Forelimb muscle (tissue), 1 donor: ENCODE results near the gene WDFY2. TPM values are rescaled to one million over a fixed set of nuclear protein-coding genes. Genes with fewer than 3 reads are reported as not detected.
A peak's percentile ranks its signal among the peaks of the same experiment; 100 is the strongest.
"Not testable (repeated sequence)": the region's sequence is repeated elsewhere in the genome, so short reads cannot be mapped to it uniquely, and the experiment has no call there.

Experiments used
- DNase-seq: peaks from one replicate; pipeline ENCODE4 v3.0.0-alpha.2; 2013; ENCODE audit warnings: low read depth
- polyA plus RNA-seq: library from polyadenylated mRNA; unstranded; fragments of 120-200 nt; gene quantifications from one replicate; pipeline ENCODE4 v1.2.1, GENCODE V29; 2013; ENCODE audit not compliant: insufficient read length

Gene WDFY2
- polyA plus RNA-seq, 1 donor: 8.3 TPM

DNA sequence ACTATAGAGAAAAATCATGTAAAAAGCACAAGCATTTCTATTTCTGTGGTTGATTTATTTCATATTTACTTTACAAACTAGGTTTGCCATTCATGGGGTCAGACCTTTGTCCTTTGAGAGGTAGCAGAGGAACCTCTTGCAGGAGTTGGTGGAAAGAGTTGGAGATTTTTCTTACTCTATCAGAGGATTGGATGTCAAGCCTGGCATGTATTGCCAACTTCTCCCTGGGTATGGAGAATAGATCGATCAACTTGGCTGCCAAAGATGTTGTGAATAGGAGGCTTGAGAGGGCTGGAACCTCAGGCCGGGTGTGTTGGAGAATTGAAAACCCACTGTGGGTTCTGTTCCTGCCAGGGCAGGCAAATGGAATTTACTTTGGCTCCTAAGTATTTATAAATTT, 81.2 kb downstream of the WDFY2 start:
- DNase-seq: no peak

DNA sequence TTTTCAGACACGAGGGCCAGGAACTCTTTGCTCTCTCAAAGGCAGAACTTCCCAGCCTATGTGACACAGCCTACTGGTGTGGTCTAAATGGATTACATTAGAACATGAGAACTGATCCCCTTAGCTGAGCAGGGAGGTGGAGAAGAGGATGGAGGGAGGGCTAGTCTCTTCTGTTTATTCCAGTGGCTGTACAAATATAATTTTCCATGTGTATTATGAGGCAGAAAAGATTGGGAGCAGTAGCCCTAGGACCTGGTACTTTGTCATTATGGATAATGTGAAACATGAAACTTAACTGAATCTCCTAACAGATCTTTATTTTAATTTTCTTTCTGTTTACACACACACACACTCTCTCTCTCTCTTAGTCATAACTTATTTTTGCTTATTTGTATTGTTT, 82.1 kb downstream of the WDFY2 start:
- no peak for DNase-seq

DNA sequence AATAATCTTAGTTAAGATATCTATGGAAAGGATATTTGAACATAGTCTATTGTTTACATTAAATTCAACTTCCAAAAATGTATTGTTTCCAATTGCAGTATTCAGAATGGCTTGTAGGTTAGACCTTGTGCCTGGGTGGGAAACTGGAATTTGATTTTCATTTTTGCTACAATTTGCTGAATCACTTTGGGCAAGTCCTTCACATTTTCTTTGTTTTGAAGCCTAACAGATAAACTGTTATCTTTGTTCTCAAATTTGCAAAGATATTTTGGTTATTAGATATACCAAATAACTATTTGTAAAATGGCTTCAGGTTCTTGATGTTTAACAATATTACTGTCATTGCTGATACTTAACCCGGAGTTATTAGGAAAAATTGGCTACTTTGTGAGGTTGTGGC, 82.6 kb downstream of the WDFY2 start:
- DNase-seq: no peak

DNA sequence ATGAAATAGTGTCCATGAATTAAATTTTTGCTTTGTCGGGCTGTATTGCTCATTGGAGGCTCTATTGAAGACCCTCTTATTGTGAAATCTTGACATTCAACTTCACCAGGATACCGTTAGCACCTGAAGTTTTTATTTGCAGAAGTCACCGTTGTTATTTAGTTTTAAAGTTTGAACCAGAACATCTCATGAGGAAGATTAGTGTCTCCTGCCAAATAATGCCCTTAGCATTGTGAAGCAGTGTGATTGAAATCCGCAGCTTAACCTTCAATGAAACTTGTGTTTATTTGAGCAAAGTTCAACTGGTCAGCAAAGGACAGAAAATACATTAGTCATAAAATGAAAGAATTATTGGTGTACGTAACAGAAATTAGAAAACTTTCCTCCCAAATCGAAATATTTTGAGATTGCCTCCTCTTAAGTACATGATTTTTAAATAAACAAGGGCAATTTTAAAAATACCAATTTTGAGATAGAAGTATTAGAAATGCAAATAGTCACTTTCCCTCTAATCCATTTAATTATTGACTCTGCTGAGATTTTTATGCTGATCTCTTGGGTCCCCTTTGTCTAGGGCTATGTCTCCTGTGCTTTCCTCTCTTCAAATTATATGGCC, 84.4 kb downstream of the WDFY2 start:
- DNase-seq: no peak

DNA sequence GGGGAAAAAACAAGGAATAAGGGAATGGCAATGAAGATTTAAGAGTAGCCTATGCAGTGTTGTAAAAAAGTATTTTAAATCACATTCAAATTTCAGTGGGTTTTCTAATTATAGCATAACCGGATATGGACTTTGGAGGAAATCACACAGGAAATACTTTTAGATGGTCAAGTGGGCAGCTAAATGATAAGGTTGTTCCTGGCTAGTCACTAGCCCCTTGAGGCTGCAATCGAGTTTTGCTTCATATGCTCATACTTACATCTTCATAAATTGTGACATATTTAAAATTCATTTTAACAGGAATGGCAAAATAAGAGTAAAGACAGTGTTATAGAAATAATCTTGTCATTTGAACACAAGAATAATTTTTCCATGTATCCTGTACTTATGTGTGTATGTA, 88.9 kb downstream of the WDFY2 start:
- no peak for DNase-seq

DNA sequence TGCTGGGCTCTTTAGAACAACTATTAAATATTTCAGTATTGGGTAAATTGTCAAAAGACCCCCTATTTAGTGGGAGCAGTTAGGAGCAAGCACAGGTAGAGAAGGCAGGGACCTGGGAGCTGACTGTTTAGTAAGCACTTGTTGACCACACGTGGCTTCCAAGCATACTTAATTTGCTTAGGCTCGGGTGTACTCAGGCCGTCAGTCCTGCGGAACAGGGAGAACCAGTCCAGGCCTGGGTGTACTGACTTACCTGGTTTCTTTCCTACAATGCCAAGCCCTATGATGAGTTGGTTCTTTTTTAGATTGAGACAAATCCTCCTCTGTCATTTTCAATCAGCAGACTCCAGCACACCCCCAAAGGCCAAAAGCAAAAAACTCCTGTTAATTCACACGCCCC, 90.0 kb downstream of the WDFY2 start:
- DNase-seq: no peak

DNA sequence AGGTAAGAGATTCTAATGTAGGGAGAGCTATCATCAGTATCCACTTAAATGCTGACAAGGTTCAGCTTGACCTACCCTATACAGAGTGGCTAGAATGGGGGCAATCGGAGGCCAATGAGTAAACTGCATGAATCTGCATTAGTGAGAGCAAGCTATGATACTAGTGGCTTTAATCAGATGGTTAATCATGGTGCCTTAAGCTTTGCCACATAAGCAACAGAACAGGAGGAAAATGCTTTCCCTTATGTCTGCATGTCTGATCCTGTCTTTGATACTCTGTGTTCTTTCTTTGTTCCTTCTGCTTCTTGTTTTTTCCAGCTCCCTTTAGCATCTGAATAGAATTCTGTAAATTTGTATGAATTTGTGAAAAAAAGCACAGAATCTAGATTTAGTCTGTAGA, 91.1 kb downstream of the WDFY2 start:
- DNase-seq: no peak

DNA sequence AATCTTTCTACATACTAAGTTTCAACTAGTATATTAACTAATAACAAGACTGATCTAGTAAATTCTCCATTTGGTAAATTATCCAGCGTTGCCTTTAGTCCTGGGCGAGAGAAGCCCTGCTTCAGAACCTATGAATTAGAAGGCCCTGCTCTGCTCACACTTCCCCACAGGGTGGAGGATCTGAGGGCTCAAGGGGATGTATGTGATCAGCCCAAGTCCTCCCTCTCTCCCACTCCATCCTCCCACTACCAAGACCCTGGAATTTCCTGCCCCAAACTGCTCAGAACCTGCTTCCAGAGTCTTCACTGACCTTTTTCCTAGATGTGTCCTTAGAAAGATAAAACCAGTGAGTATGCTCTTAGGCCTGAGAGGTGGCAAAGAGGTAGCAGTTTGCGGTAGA, 91.6 kb downstream of the WDFY2 start:
- DNase-seq: no peak

DNA sequence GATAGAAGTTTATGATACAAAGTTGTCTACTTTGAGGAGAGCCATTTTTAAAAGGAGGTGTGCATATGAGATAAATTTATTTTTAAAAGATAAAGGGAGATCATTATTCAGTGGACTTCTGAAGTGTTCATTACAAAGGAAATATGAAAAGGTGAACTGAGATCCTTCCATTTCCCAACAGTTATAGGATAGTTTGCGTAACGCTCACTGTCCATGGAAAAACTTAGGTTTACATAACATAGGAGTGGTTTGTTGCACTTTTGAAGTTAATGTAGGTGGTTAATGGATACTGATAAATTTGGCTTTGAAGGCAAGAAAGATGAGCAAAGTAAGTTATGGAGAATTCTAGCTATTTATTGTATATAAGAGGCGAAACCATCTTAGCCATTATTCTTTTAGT, 92.5 kb downstream of the WDFY2 start:
- no peak for DNase-seq

DNA sequence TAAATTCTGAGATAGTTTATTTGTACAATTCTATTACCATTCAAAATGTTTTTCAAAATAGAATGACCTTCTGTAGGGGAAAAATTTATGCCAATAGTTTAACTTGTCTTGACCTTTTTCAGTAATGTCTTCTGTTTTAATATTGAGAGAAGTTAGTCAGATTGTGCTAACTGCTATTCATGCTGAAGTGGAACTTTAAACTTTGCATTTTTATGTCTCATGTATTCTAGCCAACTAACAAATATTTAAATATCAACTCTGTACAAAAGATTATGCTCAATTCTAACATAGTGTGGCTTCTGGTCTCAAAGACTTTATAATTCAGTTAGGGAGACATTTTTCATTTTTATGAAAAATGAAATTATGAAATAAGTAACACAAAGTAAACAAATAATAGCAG, 94.2 kb downstream of the WDFY2 start:
- DNase-seq: no peak

DNA sequence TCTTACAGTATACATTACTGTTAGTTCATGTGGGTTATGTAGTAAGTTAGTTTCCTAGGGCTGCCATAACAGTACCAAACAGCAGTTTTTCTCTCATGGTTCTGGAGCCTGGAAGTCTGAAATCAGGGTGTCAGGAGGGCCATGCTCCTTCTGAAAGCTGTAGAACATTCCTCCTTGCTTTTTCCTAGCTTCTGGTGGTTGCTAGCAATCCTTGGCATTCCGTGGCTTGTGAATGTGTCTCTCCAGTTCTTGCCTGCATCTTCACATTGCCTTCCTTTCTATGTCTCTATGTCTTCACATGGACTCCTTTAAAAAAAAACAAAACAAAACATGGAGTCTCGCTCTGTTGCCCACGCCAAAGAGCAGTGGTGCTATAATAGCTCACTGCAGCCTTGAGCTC, 95.4 kb downstream of the WDFY2 start:
- DNase-seq: no peak

DNA sequence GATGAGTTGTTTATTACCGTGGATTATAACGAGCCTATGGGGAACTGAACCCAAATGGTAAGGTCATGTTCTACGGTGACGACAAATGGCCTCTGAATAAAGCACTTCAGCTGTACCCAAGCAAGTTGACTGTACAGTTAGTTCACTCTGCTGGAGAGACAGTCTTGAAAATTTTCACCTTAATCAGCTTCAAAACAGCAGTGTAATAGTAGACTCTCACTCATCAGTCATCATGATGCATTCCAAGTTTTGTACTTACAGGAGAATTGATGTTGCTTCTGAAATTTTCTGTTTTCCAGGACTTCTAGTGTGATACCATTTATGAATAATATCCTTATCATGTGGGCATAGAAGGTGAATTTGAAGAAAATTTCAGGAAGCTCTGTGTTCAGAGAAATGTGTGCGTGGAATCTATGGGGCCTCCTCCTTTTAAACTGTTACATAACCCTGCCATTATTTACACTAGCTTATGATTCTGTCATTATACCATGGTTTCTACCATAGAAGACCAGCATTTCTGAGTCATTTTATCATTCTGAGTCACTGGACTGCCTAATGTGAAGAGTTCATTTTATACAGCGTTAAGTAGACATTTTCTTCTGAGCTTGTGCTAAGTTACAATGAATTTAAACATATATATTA, 96.9 kb downstream of the WDFY2 start:
- DNase-seq: no peak

DNA sequence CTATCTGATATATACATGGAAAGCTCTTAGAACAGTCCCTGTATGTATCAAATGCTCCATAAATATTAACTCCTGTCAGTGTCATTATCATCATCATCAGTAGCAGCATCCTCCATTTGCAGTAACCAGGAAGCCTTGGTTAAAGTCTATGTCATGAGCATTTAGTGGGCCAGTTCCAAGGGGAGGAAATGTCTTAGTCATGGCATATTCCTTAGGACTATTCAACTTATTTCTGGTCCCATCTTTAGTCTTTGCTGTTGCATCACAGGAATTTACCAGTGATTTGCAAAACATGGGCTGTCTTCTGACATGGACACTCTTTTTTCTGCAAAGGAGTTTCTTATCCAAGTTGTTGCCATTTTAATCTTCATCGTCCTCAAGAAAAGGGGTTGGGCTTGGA, 98.4 kb downstream of the WDFY2 start:
- no peak for DNase-seq

DNA sequence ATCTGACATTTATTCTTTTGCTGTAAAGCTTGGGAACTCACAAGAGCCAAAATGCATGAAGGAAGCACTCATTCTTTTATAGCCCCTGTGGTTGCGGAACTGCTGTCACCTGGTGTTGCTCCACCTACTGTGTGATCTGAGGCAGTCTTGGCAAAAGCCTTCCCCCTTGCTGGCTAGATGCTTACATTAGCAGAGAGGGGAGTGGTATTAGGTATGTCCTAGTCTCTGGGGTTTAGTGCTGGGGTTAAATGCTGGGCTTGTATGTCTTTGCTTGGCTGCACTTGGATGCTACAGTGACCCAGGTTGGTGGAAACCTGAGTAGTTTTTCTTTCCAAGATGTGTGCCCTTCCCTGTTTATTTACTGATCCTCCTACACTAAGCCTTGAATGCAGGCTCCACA, 99.3 kb downstream of the WDFY2 start:
- DNase-seq: no peak

DNA sequence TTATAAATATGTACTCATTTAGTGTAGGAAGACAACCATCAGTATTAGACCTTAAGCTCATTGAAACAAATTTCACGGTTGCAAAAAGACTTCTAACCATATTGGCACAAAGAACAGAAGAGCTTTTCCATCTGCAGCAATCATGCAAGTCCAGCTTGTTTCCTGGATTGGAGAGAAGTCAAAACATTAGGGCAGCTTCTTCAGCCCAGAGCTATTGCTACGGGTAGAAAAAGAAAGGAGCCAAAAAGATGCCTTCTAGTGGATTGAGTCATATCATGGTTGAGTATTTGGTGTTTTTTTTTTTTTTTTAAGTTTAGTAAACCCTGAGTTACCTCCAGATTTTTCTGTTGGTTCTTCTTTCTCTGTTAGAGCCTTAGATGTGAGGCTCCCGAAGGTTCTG, 99.8 kb downstream of the WDFY2 start:
- DNase-seq: no peak

DNA sequence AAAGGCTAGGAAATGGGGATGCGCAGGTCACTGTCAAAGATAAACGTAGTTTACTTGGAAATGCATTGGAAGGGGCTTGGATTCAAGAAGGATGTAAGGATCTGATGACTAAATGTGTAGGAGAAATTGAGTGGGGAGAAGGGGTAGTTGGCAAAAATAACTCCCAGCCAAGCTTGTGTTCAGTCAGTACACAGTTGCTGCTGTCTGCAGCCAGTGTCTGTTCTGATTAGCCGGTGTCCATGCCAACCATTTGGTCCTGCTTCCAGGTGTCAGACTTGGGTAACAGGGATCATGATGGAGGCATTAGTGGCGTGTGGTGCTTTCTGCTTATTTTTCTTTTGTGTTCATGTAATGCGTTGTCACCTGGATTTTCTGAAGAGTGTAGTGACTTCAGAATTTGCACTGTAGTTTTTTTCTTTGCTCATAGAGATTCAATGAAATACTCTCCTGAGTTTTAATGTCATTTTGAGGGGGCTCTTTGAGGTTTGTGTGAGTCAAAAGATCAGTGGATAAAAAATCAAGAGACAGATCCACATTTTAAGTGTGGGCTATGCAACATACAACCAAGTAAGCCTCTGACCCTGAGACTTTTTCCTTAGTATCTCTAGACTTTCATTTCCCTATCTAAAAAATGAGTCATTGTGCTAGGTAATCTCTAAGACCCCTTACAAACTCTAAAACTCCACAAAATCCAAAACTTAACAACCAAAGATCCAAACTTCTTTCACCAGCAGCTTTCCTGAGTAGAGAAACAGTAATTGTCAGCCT, 103.9 kb downstream of the WDFY2 start:
- DNase-seq: no peak

DNA sequence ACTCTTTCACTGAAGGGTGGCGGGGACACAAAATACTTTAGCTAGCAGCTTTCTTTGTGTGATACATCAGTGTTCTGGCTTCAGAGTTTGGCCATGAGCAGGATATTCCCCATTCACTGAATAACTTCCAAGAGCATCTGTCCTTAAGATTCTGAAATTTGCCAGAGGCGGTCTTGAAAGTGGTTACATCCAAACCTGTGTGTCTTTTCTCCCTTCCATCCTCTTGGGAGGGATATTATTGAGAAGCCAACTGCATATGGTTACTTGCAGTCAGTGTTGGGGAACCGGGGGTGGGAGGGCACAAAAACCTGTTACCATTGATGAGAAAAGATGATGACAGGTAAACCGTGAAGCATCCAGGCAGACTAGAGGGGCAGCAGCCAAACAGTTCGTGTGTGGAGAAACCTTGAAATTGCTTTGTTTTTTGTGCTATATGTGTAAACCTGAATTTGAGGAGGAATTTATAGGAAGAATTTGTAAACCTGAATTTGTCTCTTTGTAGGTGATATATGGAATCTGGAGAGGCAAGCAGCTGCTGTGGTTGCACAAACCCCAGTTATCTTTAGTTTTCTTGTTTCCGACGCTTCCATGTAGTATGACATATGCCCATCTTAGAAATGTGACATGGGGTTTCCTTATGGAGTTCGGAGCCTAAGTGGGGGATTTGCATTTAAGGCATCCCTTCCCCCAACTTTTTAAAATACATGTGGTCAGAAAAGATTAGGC, 104.8 kb downstream of the WDFY2 start:
- peak; percentile 16 for DNase-seq

DNA sequence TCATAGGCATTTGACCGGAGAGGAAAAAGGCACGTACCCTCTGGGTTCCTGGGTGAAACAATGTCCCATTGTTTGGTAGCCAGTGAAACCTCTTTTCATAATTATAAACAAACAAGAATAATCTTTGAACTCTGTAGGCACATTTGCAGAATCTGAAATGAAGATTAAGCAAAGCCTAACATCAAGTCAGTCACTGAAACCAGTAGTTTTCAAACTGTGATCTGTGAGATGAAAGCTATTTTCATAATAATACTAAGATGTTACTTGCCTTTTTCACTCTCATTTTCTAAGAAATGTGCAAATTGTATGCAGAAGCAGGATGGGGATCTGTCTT, 105.4 kb downstream of the WDFY2 start:
- DNase-seq: no peak

DNA sequence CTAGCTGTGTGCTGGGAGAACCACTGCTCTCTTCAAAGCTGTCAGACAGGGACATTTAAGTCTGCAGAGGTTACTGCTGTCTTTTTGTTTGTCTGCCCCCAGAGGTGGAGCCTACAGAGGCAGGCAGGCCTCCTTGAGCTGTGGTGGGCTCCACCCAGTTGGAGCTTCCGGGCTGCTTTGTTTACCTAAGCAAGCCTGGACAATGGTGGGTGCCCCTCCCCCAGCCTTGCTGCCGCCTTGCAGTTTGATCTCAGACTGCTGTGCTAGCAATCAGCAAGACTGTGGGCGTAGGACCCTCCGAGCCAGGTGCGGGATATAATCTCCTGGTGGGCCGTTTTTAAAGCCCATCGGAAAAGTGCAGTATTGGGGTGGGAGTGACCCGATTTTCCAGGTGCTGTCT, 111.4 kb downstream of the WDFY2 start:
- DNase-seq: not testable (repeated sequence)

DNA sequence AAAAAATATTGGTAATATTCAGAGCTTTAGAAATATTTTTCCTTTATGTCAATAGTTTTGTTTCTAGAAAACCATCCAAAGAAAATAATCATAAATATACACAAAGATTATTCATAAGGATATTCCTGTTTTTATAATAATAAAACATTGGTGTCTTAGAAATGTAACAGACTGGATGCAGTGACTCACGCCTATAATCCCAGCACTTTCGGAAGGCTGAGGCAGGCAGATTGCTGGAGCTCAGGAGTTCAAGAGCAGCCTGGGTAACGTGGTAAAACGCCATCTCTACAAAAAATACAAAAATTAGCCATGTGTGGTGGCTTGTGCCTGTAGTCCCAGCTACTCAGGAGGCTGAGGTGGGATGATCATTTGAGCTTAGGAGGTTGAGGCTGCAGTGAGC, 112.9 kb downstream of the WDFY2 start:
- no peak for DNase-seq

DNA sequence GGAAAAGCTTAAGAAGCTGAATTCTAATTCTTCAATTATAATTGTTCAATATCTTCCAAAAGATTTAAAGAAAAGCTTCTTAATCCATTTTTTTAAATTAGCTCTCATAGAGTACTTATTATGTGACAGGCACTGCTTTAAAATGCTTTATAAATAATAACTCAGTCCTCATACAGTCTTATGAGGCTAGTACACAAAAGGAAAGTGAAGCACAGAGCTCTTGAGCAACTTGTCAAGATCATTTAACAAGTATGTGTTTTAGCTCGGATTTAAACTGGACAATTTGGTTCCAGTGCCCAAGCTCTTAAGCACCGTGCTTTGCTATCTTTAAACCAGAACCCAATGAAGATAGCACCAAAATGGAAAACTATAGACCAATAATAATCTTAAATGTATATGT, 113.6 kb downstream of the WDFY2 start:
- DNase-seq: no peak

DNA sequence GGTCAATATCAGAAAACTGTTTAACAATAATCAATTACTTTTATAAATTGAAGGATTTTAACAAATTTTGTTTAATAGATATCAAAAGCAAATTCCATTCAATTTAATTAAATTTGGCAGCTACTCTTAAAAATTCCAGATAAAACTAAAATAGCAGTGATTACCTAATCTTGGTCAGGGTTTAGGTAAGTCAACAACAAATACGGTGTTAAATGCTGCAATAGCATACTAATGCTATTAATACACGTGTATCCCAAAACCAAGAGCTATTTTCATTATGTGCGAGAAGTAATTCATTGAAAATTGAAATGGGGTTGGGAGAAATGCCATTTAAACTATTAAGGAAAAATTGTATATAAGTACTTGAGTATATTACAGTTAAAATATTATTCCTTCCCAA, 114.1 kb downstream of the WDFY2 start:
- DNase-seq: no peak
